ENCODE measurements around the gene LONRF2.

Gene LONRF2

GRCh38 chr2:100237163-100237562 lies 85.1 kb downstream of the LONRF2 start:
- H3K36me3 ChIP-seq: no peaks in the 10 kb centered on the region
- no peak for TF ChIP-seq CTCF (IDR thresholded peaks at IDR 0.05)
- H3K27me3 ChIP-seq: no peaks in the 10 kb centered on the region
- H3K9me3 ChIP-seq: no peaks in the 10 kb centered on the region
- H3K27ac ChIP-seq: no peak overlapping the region
- no peak overlapping the region for H3K4me3 ChIP-seq (ENCODE audit: low read depth in 1 of 2, low read length in 1 of 2)
- peaks cover 3 to 6% of the 10 kb centered on the region in 2 experiments for H3K4me1 ChIP-seq (ENCODE audit: control insufficient read depth in 1 of 2, insufficient read depth in 1 of 2, low read depth in 1 of 2, low read length in 1 of 2)

GRCh38 chr2:100236166-100236565 lies 86.1 kb downstream of the LONRF2 start:
- H3K36me3 ChIP-seq: no peaks in the 10 kb centered on the region
- no peak overlapping the region for H3K27ac ChIP-seq
- H3K27me3 ChIP-seq: no peaks in the 10 kb centered on the region
- H3K9me3 ChIP-seq: no peaks in the 10 kb centered on the region
- no peak overlapping the region for H3K4me3 ChIP-seq (ENCODE audit: low read depth in 1 of 2, low read length in 1 of 2)
- TF ChIP-seq CTCF (IDR thresholded peaks at IDR 0.05): no peak
- H3K4me1 ChIP-seq (ENCODE audit: control insufficient read depth in 1 of 2, insufficient read depth in 1 of 2, low read depth in 1 of 2, low read length in 1 of 2): peaks cover 3 to 6% of the 10 kb centered on the region in 2 experiments

GRCh38 chr2:100235581-100235980 lies 86.7 kb downstream of the LONRF2 start:
- no peaks in the 10 kb centered on the region for H3K27me3 ChIP-seq
- H3K4me1 ChIP-seq (ENCODE audit: control insufficient read depth in 1 of 2, insufficient read depth in 1 of 2, low read depth in 1 of 2, low read length in 1 of 2): peaks cover 3 to 6% of the 10 kb centered on the region in 2 experiments
- H3K4me3 ChIP-seq (ENCODE audit: low read depth in 1 of 2, low read length in 1 of 2): no peak overlapping the region
- no peaks in the 10 kb centered on the region for H3K36me3 ChIP-seq
- H3K27ac ChIP-seq: no peak overlapping the region
- TF ChIP-seq CTCF (IDR thresholded peaks at IDR 0.05): no peak
- no peaks in the 10 kb centered on the region for H3K9me3 ChIP-seq

GRCh38 chr2:100235098-100235497 lies 87.2 kb downstream of the LONRF2 start:
- H3K4me1 ChIP-seq (ENCODE audit: control insufficient read depth in 1 of 2, insufficient read depth in 1 of 2, low read depth in 1 of 2, low read length in 1 of 2): peaks cover 3 to 6% of the 10 kb centered on the region in 2 experiments
- no peaks in the 10 kb centered on the region for H3K36me3 ChIP-seq
- no peak for TF ChIP-seq CTCF (IDR thresholded peaks at IDR 0.05)
- no peak overlapping the region for H3K27ac ChIP-seq
- H3K9me3 ChIP-seq: no peaks in the 10 kb centered on the region
- H3K4me3 ChIP-seq (ENCODE audit: low read depth in 1 of 2, low read length in 1 of 2): no peak overlapping the region
- no peaks in the 10 kb centered on the region for H3K27me3 ChIP-seq

GRCh38 chr2:100234141-100234540 lies 88.2 kb downstream of the LONRF2 start:
- Histone ChIP-seq H3K4me3 (ENCODE audit: low read depth in 1 of 2, low read length in 1 of 2) (no peak overlapping the region), H3K9me3 (no peaks in the 10 kb centered on the region), H3K36me3 (no peaks in the 10 kb centered on the region), H3K27ac (no peak overlapping the region), H3K4me1 (ENCODE audit: control insufficient read depth in 1 of 2, insufficient read depth in 1 of 2, low read depth in 1 of 2, low read length in 1 of 2) (peaks cover 3 to 6% of the 10 kb centered on the region in 2 experiments), H3K27me3 (no peaks in the 10 kb centered on the region)
- no peak for TF ChIP-seq CTCF (IDR thresholded peaks at IDR 0.05)

- H3K9me3 ChIP-seq: no peaks in the 10 kb centered on the region
- no peak overlapping the region for H3K27ac ChIP-seq
- H3K36me3 ChIP-seq: no peaks in the 10 kb centered on the region
- H3K4me1 ChIP-seq (ENCODE audit: control insufficient read depth in 1 of 2, insufficient read depth in 1 of 2, low read depth in 1 of 2, low read length in 1 of 2): peaks cover 3 to 6% of the 10 kb centered on the region in 2 experiments
- no peak for TF ChIP-seq CTCF (IDR thresholded peaks at IDR 0.05)
- H3K4me3 ChIP-seq (ENCODE audit: low read depth in 1 of 2, low read length in 1 of 2): no peak overlapping the region
- H3K27me3 ChIP-seq: no peaks in the 10 kb centered on the region
These were observed 89.2 kb downstream of the LONRF2 start for GRCh38 chr2:100233061-100233460.

All from neutrophil (primary cell).